IMR-90 (cell line): ENCODE results near the gene RAPGEF2. TPM values are rescaled to one million over a fixed set of nuclear protein-coding genes. Genes with fewer than 3 reads are reported as not detected.

Source experiments
- ATAC-seq: fragments of 200-7000 bp; cut with Tn5 transposase; 2 replicates; pipeline ENCODE4 v1.9.1; 2020; ENCODE audit warnings: low read depth, mild to moderate bottlenecking, moderate library complexity
- BruUV-seq: library from RNA; stranded (reverse); fragments of 400-500 nt; replicated peaks from 2 replicates; lab custom pipeline; 2021; lab: Mats Ljungman, UMichigan
- CTCF ChIA-PET: fragments of 300-600 bp; formaldehyde crosslinking; extraction: SDS; loops from one replicate; lab custom pipeline; 2021; ENCODE audit warnings: antibody characterized with exemption; lab: Yijun Ruan, JAX
- POLR2A ChIA-PET: fragments of 300-600 bp; sonication (Branson Sonifier 250); formaldehyde crosslinking; loops from one replicate; lab custom pipeline; 2022; ENCODE audit warnings: antibody characterized with exemption; ENCODE audit not compliant: unreplicated experiment; lab: Charles Lee
- DNase-seq: peaks from one replicate; pipeline ENCODE4 v3.0.0; 2013
- H2AFZ ChIP-seq: replicated peaks from 2 replicates; pipeline ENCODE3; 2013; ENCODE audit warnings: low read length, mild to moderate bottlenecking; ENCODE audit not compliant: poor library complexity
- H2AK5ac ChIP-seq: 2 replicates; pipeline ENCODE4 v1.6.1; 2013; ENCODE audit warnings: low read depth, low read length, inconsistent platforms
- H2AK9ac ChIP-seq: replicated peaks from 2 replicates; pipeline ENCODE3; 2013; ENCODE audit warnings: mild to moderate bottlenecking, low read depth, low read length, moderate library complexity; ENCODE audit not compliant: poor library complexity
- H2BK120ac ChIP-seq: 2 replicates; pipeline ENCODE4 v1.6.1; 2013; ENCODE audit warnings: low read depth, low read length, inconsistent platforms
- H2BK15ac ChIP-seq: 3 replicates; pipeline ENCODE4 v1.6.1; 2013; ENCODE audit warnings: low read depth, low read length, inconsistent platforms
- H2BK20ac ChIP-seq: 2 replicates; pipeline ENCODE4 v1.6.1; 2013; ENCODE audit warnings: low read depth, mild to moderate bottlenecking, inconsistent platforms, low read length, moderate library complexity
- H2BK5ac ChIP-seq: 2 replicates; pipeline ENCODE4 v1.6.1; 2013; ENCODE audit warnings: mild to moderate bottlenecking, low read depth, low read length, inconsistent platforms; ENCODE audit not compliant: poor library complexity, severe bottlenecking
- H3K14ac ChIP-seq: replicated peaks from 2 replicates; pipeline ENCODE4 v1.6.1; 2013; ENCODE audit warnings: low read depth, low read length, inconsistent platforms
- H3K18ac ChIP-seq: 2 replicates; pipeline ENCODE4 v1.6.1; 2013; ENCODE audit warnings: low read depth, low read length, control low read depth
- H3K23ac ChIP-seq: 2 replicates; pipeline ENCODE4 v1.6.1; 2013; ENCODE audit warnings: low read depth, low read length, inconsistent platforms
- H3K27ac ChIP-seq: 2 replicates; pipeline ENCODE4 v1.5.1; 2013; ENCODE audit warnings: mild to moderate bottlenecking, control low read depth, low read length; ENCODE audit not compliant: insufficient read depth
- H3K27me3 ChIP-seq: 2 replicates; pipeline ENCODE4 v1.6.1; 2013; ENCODE audit warnings: low read length; ENCODE audit not compliant: control insufficient read depth, insufficient read depth
- H3K36me3 ChIP-seq: 2 replicates; pipeline ENCODE4 v1.6.1; 2013; ENCODE audit warnings: low read length, mixed read lengths; ENCODE audit not compliant: control insufficient read depth, insufficient read depth
- H3K4ac ChIP-seq: 2 replicates; pipeline ENCODE4 v1.6.1; 2013; ENCODE audit warnings: low read depth, low read length, inconsistent platforms
- H3K4me1 ChIP-seq: 2 replicates; pipeline ENCODE4 v1.6.1; 2013; ENCODE audit warnings: low read length, mixed read lengths; ENCODE audit not compliant: control insufficient read depth, insufficient read depth
- H3K4me2 ChIP-seq: 2 replicates; pipeline ENCODE4 v1.6.1; 2013; ENCODE audit warnings: low read depth, mild to moderate bottlenecking, control low read depth, low read length, moderate library complexity
- H3K4me3 ChIP-seq: 2 replicates; pipeline ENCODE4 v1.5.1; 2013; ENCODE audit warnings: low read depth, mild to moderate bottlenecking, control low read depth, low read length, moderate library complexity; ENCODE audit not compliant: insufficient read depth
- H3K56ac ChIP-seq: 2 replicates; pipeline ENCODE4 v1.6.1; 2013; ENCODE audit warnings: low read length, inconsistent platforms; ENCODE audit not compliant: insufficient read depth; ENCODE audit errors: extremely low read depth
- H3K79me1 ChIP-seq, 2 experiments: 2 replicates each; pipeline ENCODE4 v1.6.1; 2013; ENCODE audit warnings: low read length in 2 of 2, inconsistent platforms in 1 of 2, low read depth in 1 of 2
- H3K9ac ChIP-seq: 2 replicates; pipeline ENCODE4 v1.6.1; 2013; ENCODE audit warnings: low read depth, low read length, control low read depth
- H3K9me1 ChIP-seq: 2 replicates; pipeline ENCODE4 v1.6.1; 2013; ENCODE audit warnings: low read length, inconsistent platforms; ENCODE audit not compliant: insufficient read depth
- H3K9me3 ChIP-seq: 2 replicates; pipeline ENCODE4 v1.6.1; 2013; ENCODE audit warnings: low read length; ENCODE audit not compliant: control insufficient read depth, insufficient read depth
- H4K20me1 ChIP-seq: 2 replicates; pipeline ENCODE4 v1.6.1; 2013; ENCODE audit warnings: low read length, inconsistent platforms; ENCODE audit not compliant: insufficient read depth
- H4K5ac ChIP-seq: 2 replicates; pipeline ENCODE4 v1.6.1; 2013; ENCODE audit warnings: mild to moderate bottlenecking, low read depth, low read length, control low read depth
- H4K8ac ChIP-seq, 2 experiments: 2 replicates each; pipeline ENCODE4 v1.6.1; 2013; ENCODE audit warnings: low read depth in 2 of 2, low read length in 2 of 2, control low read depth in 1 of 2, inconsistent platforms in 1 of 2
- H4K91ac ChIP-seq: 2 replicates; pipeline ENCODE4 v1.6.1; 2013; ENCODE audit warnings: low read depth, low read length, inconsistent platforms; ENCODE audit not compliant: insufficient read depth
- RFX5 ChIP-seq: IDR thresholded peaks from 2 replicates; pipeline ENCODE4 v1.8.0; 2012; ENCODE audit warnings: low read depth, mild to moderate bottlenecking, low read length, moderate library complexity
- WGBS, 2 experiments: methylation state at CpG; one replicate each; pipeline versions ENCODE4 v1.1.5 to v1.1.7; 2013; ENCODE audit warnings: missing lambda C conversion rate in 2 of 2; ENCODE audit not compliant: insufficient read length in 1 of 2; ENCODE audit errors: extremely low coverage in 2 of 2; 5-methylcytosine and 5-hydroxymethylcytosine counted together
- dilution Hi-C: fragments of 300-500 bp; cut with HindIII; formaldehyde crosslinking; loops from one replicate; pipeline ENCODE4 v1.14.3; 2018; ENCODE audit warnings: low sequenced_read_pairs; ENCODE audit not compliant: unreplicated experiment
- in situ Hi-C: fragments of 300-500 bp; cut with MboI; formaldehyde crosslinking; loops from 3 replicates; pipeline ENCODE4 v1.14.3; 2019; ENCODE audit warnings: low sequenced_read_pairs, inconsistent platforms, mixed read lengths
- intact Hi-C: fragments of 100-400 bp; cut with micrococcal nuclease; formaldehyde crosslinking; loops from 2 replicates; pipeline ENCODE4 v1.10.0; 2022
- polyA plus RNA-seq, 3 experiments: library from polyadenylated mRNA; depleted of rRNA; stranded (reverse); fragments of >200 nt; gene quantifications; 2 replicates each; pipeline ENCODE4 v1.2.3, GENCODE V29; 2012; ENCODE audit warnings: low replicate concordance in 1 of 3
- total RNA-seq: library from RNA; depleted of rRNA; stranded (reverse); fragments of >200 nt; gene quantifications from 2 replicates; pipeline ENCODE4 v1.2.3, GENCODE V29; 2012

RAPGEF2 gene
- total and polyA plus RNA-seq, 2 of the 4 experiments (the other 2 are of a cell fraction) = 27.6 to 109 TPM

- no peak overlapping the region for H3K56ac ChIP-seq
- WGBS, 2 experiments = no CpG with 5 or more reads among the region's 4 CpGs
- DNase-seq = no peak
- no peak overlapping the region for H4K5ac ChIP-seq
- H2BK20ac ChIP-seq = 0 out of 2 replicates have a peak overlapping the region, but pooled peaks have one; percentile 38
- H2BK15ac ChIP-seq = no peak overlapping the region
- H3K18ac ChIP-seq = peak overlapping the region; percentile 24; the same call in 1 of the 2 replicates
- ChIA-PET POLR2A (interaction anchor here (0.6 kb wide), 1 partner anchor 10 kb away, joined by 5 read pairs; no protein-coding TSS in a partner anchor), CTCF (interaction anchor here (1.5 kb wide), 1 partner anchor 25 kb away, joined by 4 read pairs; no protein-coding TSS in a partner anchor)
- H3K9ac ChIP-seq = no peak overlapping the region
- H3K9me1 ChIP-seq = peaks cover 7% of the 10 kb centered on the region
- peak overlapping the region; percentile 52; the same call in 1 of the 2 replicates for H2AK5ac ChIP-seq
- in situ Hi-C loops (no loop called here), intact Hi-C loops (no loop called here), dilution Hi-C loops (no loop called here)
- H2AK9ac ChIP-seq = no peak overlapping the region
- no peaks in the 10 kb centered on the region for H3K36me3 ChIP-seq
- no peak overlapping the region for H3K23ac ChIP-seq
- H3K9me3 ChIP-seq = no peaks in the 10 kb centered on the region
- H2BK120ac ChIP-seq = no peak overlapping the region
- no TSS peak for BruUV-seq
- peaks cover 13 to 43% of the 10 kb centered on the region in 2 experiments for H3K79me1 ChIP-seq
- no peaks in the 10 kb centered on the region for H3K27me3 ChIP-seq
- H2BK5ac ChIP-seq = no peak overlapping the region
- peak; percentile 16; the same call in 1 of the 2 replicates for ATAC-seq
- no peak overlapping the region for H4K91ac ChIP-seq
- H2AFZ ChIP-seq = no peak overlapping the region
- no peak overlapping the region for H3K27ac ChIP-seq
- H3K4me1 ChIP-seq = peaks cover 10% of the 10 kb centered on the region
- TF ChIP-seq RFX5 = no peak
- no peak overlapping the region for H3K14ac ChIP-seq
- H3K4ac ChIP-seq = no peak overlapping the region; the same call in 1 of the 2 replicates
- H4K8ac ChIP-seq = no peak overlapping the region
- H4K20me1 ChIP-seq = peaks cover 9% of the 10 kb centered on the region; the same call in 1 of the 2 replicates
- no peak overlapping the region for H3K4me2 ChIP-seq
- no peak overlapping the region for H3K4me3 ChIP-seq
Measured at GRCh38 chr4:159145318-159145991, 42.6 kb downstream of the RAPGEF2 start.
